Neural progenitor cell (in vitro differentiated cells): ENCODE measurements around the gene ENAH. TPM values are rescaled to one million over a fixed set of nuclear protein-coding genes. Genes with fewer than 3 reads are reported as not detected.

ENCODE experiments used
- DNase-seq: peaks from one replicate; pipeline ENCODE4 v3.0.0-alpha.2; 2016; ENCODE audit warnings: low spot score
- H2AFZ ChIP-seq: fragments of 200-600 bp; sonication (generic); replicated peaks from 2 replicates; pipeline ENCODE4 v1.6.1; 2016; ENCODE audit warnings: antibody characterized with exemption
- H3F3A ChIP-seq: fragments of 200-600 bp; sonication (generic); 2 replicates; pipeline ENCODE4 v1.6.1; 2016; ENCODE audit warnings: antibody characterized with exemption, low read depth
- H3K27ac ChIP-seq: fragments of 200-600 bp; sonication (generic); 2 replicates; pipeline ENCODE4 v1.5.1; 2016; ENCODE audit warnings: mild to moderate bottlenecking
- H3K27me3 ChIP-seq: fragments of 200-600 bp; sonication (generic); 2 replicates; pipeline ENCODE4 v1.6.1; 2016; ENCODE audit warnings: mild to moderate bottlenecking, moderate library complexity
- H3K36me3 ChIP-seq: fragments of 200-600 bp; sonication (generic); 2 replicates; pipeline ENCODE4 v1.5.1; 2016
- H3K4me1 ChIP-seq: fragments of 200-600 bp; sonication (generic); 2 replicates; pipeline ENCODE4 v1.6.1; 2016; ENCODE audit warnings: mixed run types
- H3K4me2 ChIP-seq: fragments of 200-600 bp; sonication (generic); 2 replicates; pipeline ENCODE4 v1.6.1; 2016
- H3K4me3 ChIP-seq: fragments of 200-600 bp; sonication (generic); 2 replicates; pipeline ENCODE4 v1.5.1; 2016
- H3K79me2 ChIP-seq: fragments of 200-600 bp; sonication (generic); 2 replicates; pipeline ENCODE4 v1.6.1; 2016; ENCODE audit warnings: low read depth
- H3K9ac ChIP-seq: fragments of 200-600 bp; sonication (generic); 2 replicates; pipeline ENCODE4 v1.6.1; 2016
- H3K9me3 ChIP-seq: fragments of 200-600 bp; sonication (generic); 2 replicates; pipeline ENCODE4 v1.5.1; 2016; ENCODE audit warnings: low read depth
- H4K20me1 ChIP-seq: fragments of 200-600 bp; sonication (generic); 2 replicates; pipeline ENCODE4 v1.6.1; 2016; ENCODE audit warnings: low read depth
- H3K27ac Mint-ChIP-seq: 3 replicates; pipeline ENCODE4 v1.8.0; 2021; ENCODE audit warnings: mixed read lengths
- H3K27me3 Mint-ChIP-seq: 2 replicates; pipeline ENCODE4 v1.8.0; 2022; ENCODE audit warnings: low read depth, mild to moderate bottlenecking, inconsistent platforms, moderate library complexity, mixed read lengths; ENCODE audit not compliant: insufficient read depth
- H3K36me3 Mint-ChIP-seq: 3 replicates; pipeline ENCODE4 v1.8.0; 2021; ENCODE audit warnings: mixed read lengths
- H3K4me1 Mint-ChIP-seq: 3 replicates; pipeline ENCODE4 v1.8.0; 2021; ENCODE audit warnings: mixed read lengths
- H3K4me3 Mint-ChIP-seq: 3 replicates; pipeline ENCODE4 v1.8.0; 2021; ENCODE audit warnings: mild to moderate bottlenecking, moderate library complexity, mixed read lengths
- H3K9me3 Mint-ChIP-seq: 3 replicates; pipeline ENCODE4 v1.8.0; 2020; ENCODE audit warnings: mixed read lengths
- EZH2 ChIP-seq: fragments of 200-600 bp; sonication (generic); IDR thresholded peaks from 2 replicates; pipeline ENCODE4 v1.6.1; 2017; ENCODE audit warnings: antibody characterized with exemption, mild to moderate bottlenecking, moderate library complexity
- EZH2phosphoT487 ChIP-seq: fragments of 200-600 bp; sonication (generic); IDR thresholded peaks from 2 replicates; pipeline ENCODE4 v1.6.1; 2017; ENCODE audit warnings: antibody characterized with exemption
- total RNA-seq: library from RNA; depleted of rRNA; stranded (reverse); fragments of >200 nt; gene quantifications from 2 replicates; pipeline ENCODE4 v1.2.3, GENCODE V29; 2015; ENCODE audit warnings: low replicate concordance
- TF ChIP-seq, protein P1 (sequence below): fragments of 200-600 bp; sonication (generic); IDR thresholded peaks from 2 replicates; pipeline ENCODE4 v1.5.1; 2017; ENCODE audit warnings: antibody characterized with exemption, mild to moderate bottlenecking

Gene ENAH
- total RNA-seq, 1 donor from 2014 or later, result 346 TPM

DNA sequence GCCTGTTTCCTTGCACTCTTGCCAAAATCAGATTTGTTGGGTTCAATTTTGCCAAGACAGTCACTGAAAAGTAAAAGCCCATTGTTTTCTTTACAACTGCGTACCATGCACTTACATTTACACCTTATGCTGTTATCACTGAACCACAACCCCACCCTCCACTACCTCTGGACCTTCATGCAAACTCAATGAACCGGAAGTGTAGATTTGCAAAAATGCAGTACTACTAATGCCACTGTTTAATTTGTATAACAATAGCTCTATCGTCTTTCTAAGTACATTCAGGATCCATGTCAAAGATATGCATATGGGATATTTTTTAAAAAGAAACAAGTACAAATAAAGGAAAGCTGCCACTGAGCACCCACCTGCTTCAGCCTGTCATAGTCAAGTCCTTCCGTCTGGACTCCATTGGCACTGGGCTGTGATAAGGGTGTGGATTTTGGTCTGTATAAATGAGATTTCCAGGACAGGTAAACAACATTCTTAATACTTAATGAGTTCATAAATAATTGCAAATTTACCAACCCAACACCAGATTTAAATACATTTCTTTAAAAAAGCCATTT lies 152.2 kb downstream of the ENAH start:
- no peak overlapping the region for H3K4me2 ChIP-seq
- peaks cover 20% of the 10 kb centered on the region for H3K36me3 Mint-ChIP-seq
- H2AFZ ChIP-seq, result no peak overlapping the region
- peak overlapping the region; percentile 36 for H3K27ac ChIP-seq
- DNase-seq, result no peak
- no peaks in the 10 kb centered on the region for H3K4me1 ChIP-seq
- peaks cover 8% of the 10 kb centered on the region for H4K20me1 ChIP-seq
- no peaks in the 10 kb centered on the region for H3K79me2 ChIP-seq
- H3K4me1 Mint-ChIP-seq, result no peaks in the 10 kb centered on the region
- H3K4me3 Mint-ChIP-seq, result no peak overlapping the region
- H3K9ac ChIP-seq, result no peak overlapping the region
- TF ChIP-seq EZH2phosphoT487 (no peak), EZH2 (no peak)
- TF ChIP-seq, protein P1, sequence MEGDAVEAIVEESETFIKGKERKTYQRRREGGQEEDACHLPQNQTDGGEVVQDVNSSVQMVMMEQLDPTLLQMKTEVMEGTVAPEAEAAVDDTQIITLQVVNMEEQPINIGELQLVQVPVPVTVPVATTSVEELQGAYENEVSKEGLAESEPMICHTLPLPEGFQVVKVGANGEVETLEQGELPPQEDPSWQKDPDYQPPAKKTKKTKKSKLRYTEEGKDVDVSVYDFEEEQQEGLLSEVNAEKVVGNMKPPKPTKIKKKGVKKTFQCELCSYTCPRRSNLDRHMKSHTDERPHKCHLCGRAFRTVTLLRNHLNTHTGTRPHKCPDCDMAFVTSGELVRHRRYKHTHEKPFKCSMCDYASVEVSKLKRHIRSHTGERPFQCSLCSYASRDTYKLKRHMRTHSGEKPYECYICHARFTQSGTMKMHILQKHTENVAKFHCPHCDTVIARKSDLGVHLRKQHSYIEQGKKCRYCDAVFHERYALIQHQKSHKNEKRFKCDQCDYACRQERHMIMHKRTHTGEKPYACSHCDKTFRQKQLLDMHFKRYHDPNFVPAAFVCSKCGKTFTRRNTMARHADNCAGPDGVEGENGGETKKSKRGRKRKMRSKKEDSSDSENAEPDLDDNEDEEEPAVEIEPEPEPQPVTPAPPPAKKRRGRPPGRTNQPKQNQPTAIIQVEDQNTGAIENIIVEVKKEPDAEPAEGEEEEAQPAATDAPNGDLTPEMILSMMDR, result no peak
- H3K27me3 ChIP-seq, result no peaks in the 10 kb centered on the region
- H3K36me3 ChIP-seq, result peaks cover 37% of the 10 kb centered on the region
- peaks cover 14% of the 10 kb centered on the region for H3F3A ChIP-seq
- no peaks in the 10 kb centered on the region for H3K9me3 ChIP-seq
- H3K9me3 Mint-ChIP-seq, result no peaks in the 10 kb centered on the region
- no peaks in the 10 kb centered on the region for H3K27me3 Mint-ChIP-seq
- no peak overlapping the region for H3K27ac Mint-ChIP-seq
- no peak overlapping the region for H3K4me3 ChIP-seq

DNA sequence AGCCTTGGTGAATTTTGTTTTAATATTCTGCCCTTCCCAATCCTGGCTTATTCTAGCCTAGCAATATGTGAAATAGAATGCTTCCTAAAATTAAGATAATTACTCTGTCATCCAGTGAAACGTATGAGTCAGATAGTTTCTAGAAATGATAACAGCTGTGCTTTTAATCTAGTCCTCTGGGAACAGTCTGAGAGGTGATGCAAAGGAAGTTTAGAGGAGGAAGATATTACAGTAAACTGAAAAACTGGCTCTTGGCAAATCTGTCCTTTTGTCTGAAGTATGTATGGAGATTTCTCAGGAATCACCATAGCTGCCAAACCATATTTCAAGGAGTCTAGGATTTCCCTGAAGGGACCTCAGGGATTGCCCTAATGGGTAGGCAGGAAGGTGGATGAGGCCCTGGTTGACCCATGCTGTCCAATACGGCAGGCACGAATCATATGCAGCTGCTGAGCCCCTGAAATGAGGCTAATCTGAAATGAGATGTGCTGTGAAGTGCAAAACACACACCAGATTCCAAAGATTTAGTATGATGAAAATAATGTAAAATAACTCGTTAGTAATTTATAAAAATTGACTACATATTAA lies 154.3 kb downstream of the ENAH start:
- Mint-ChIP-seq H3K27ac (no peak overlapping the region), H3K36me3 (peaks cover 21% of the 10 kb centered on the region), H3K4me3 (no peak overlapping the region), H3K4me1 (no peaks in the 10 kb centered on the region), H3K27me3 (no peaks in the 10 kb centered on the region), H3K9me3 (no peaks in the 10 kb centered on the region)
- Histone ChIP-seq H3K4me3 (no peak overlapping the region), H3K36me3 (peaks cover 37% of the 10 kb centered on the region), H3K9ac (no peak overlapping the region), H2AFZ (no peak overlapping the region), H3K4me1 (no peaks in the 10 kb centered on the region), H3F3A (peaks cover 14% of the 10 kb centered on the region), H3K4me2 (no peak overlapping the region), H3K9me3 (no peaks in the 10 kb centered on the region), H3K27ac (no peak overlapping the region), H3K79me2 (no peaks in the 10 kb centered on the region), H3K27me3 (no peaks in the 10 kb centered on the region), H4K20me1 (peaks cover 8% of the 10 kb centered on the region)
- no peak for DNase-seq
- no peak for TF ChIP-seq EZH2phosphoT487
- TF ChIP-seq, protein P1, result no peak
- no peak for TF ChIP-seq EZH2

DNA sequence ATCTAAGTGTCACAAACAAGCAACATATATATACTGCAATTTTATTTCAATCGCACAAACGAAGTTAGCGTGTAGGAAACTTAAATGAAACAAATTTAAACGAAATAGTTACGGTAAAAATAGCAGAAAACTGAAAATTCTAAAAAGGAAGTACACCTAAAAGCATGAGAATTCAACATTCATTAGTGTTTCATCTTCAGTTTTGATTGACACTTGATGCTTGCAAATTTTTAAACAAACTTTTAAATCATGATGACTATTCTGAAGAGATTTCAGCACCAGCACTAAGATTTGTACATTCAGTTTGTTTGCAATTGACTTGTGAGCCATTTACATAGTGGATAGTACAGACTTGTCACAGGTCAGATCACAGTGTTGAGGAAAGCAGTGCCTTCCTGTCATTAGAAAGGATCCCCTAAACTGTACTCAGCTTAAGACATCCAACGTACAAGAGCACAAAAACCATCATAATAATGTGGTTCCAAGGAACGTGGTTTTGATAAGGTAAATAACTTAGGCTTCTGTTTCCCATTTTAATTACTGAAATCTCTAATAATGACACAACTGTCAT lies 158.0 kb downstream of the ENAH start:
- Histone ChIP-seq H3K27me3 (no peaks in the 10 kb centered on the region), H3K79me2 (no peaks in the 10 kb centered on the region), H2AFZ (no peak overlapping the region), H3K4me3 (no peak overlapping the region), H3K27ac (no peak overlapping the region), H3K4me1 (no peaks in the 10 kb centered on the region), H3K4me2 (no peak overlapping the region), H3F3A (peaks cover 6% of the 10 kb centered on the region), H3K9me3 (no peaks in the 10 kb centered on the region), H4K20me1 (no peaks in the 10 kb centered on the region), H3K36me3 (peaks cover 29% of the 10 kb centered on the region), H3K9ac (no peak overlapping the region)
- TF ChIP-seq, protein P1, result no peak
- TF ChIP-seq EZH2phosphoT487, result no peak
- no peak for TF ChIP-seq EZH2
- Mint-ChIP-seq H3K9me3 (no peaks in the 10 kb centered on the region), H3K4me3 (no peak overlapping the region), H3K36me3 (peaks cover 23% of the 10 kb centered on the region), H3K27me3 (peaks cover 2% of the 10 kb centered on the region), H3K4me1 (no peaks in the 10 kb centered on the region), H3K27ac (no peak overlapping the region)
- no peak for DNase-seq
